Gastroesophageal sphincter (tissue), 4 donors: ENCODE data around the gene RNPS1. TPM values are rescaled to one million over a fixed set of nuclear protein-coding genes. Genes with fewer than 3 reads are reported as not detected.

ENCODE experiments used
- ATAC-seq: fragments of 150-250 bp; one replicate; pipeline ENCODE4 v1.9.1; 2016; ENCODE audit warnings: mild to moderate bottlenecking, moderate library complexity
- H3K27ac ChIP-seq, 4 donors: fragments of 200-600 bp; sonication (generic) in 3 of 4; 1 replicate in 3 of 4; 2 replicates in 1 of 4; pipeline ENCODE4 v1.5.1; 2016 to 2019
- H3K27me3 ChIP-seq: fragments of 200-600 bp; sonication (generic); one replicate; pipeline ENCODE4 v1.5.1; 2019
- H3K36me3 ChIP-seq, 2 donors: fragments of 200-600 bp; sonication (generic); one replicate each; pipeline ENCODE4 v1.5.1; 2019; ENCODE audit warnings: control low read depth in 1 of 2
- H3K4me1 ChIP-seq, 3 donors: fragments of 200-600 bp; sonication (generic); 1 replicate in 2 of 3; 2 replicates in 1 of 3; pipeline ENCODE4 v1.5.1; 2016 to 2019; ENCODE audit warnings: control low read depth in 2 of 3
- H3K4me3 ChIP-seq, 2 donors: fragments of 200-600 bp; sonication (generic); one replicate each; pipeline ENCODE4 v1.5.1; 2019; ENCODE audit warnings: mild to moderate bottlenecking in 1 of 2, moderate library complexity in 1 of 2
- H3K9me3 ChIP-seq, 3 donors: fragments of 200-600 bp; sonication (generic); one replicate each; pipeline ENCODE4 v1.5.1; 2017 to 2019; ENCODE audit warnings: control low read depth in 2 of 3
- CTCF ChIP-seq, 4 experiments: fragments of 200-600 bp in 2 of 4; fragments of 450-650 bp in 2 of 4; sonication (generic) in 1 of 4; IDR thresholded peaks; one replicate each; pipeline ENCODE4 v1.5.1; 2017 to 2019; ENCODE audit warnings: antibody characterized with exemption in 4 of 4, mild to moderate bottlenecking in 2 of 4, moderate library complexity in 2 of 4
- EP300 ChIP-seq: sonication (generic); formaldehyde crosslinking; IDR thresholded peaks from one replicate; pipeline ENCODE4 v1.6.1; 2017; ENCODE audit warnings: antibody characterized with exemption, mild to moderate bottlenecking
- POLR2A ChIP-seq, 2 donors: fragments of 450-650 bp; IDR thresholded peaks; one replicate each; pipeline ENCODE4 v1.6.1; 2017; ENCODE audit warnings: antibody characterized with exemption in 2 of 2, mild to moderate bottlenecking in 2 of 2, moderate library complexity in 1 of 2
- POLR2AphosphoS5 ChIP-seq: sonication (generic); formaldehyde crosslinking; IDR thresholded peaks from one replicate; pipeline ENCODE4 v1.6.1; 2017; ENCODE audit warnings: antibody characterized with exemption
- WGBS, 2 donors: methylation state at CpG; one replicate each; pipeline ENCODE4 v1.1.5; 2018; ENCODE audit warnings: low coverage in 1 of 2; 5-methylcytosine and 5-hydroxymethylcytosine counted together
- total RNA-seq, 4 donors: library from RNA; depleted of rRNA; stranded (reverse); fragments of >200 nt; gene quantifications; one replicate each; pipeline ENCODE4 v1.1.0, GENCODE V29; 2016

RNPS1 gene
- total RNA-seq, 4 donors from 2014 or later, result 117 to 171 (median 128) TPM

GRCh38 chr16:2233872-2234812 is 33.8 kb downstream of the RNPS1 start:
- peaks cover 0 to 70% of the 10 kb centered on the region in 2 donors for H3K36me3 ChIP-seq
- peaks cover 6 to 28% (median 17%) of the 10 kb centered on the region in 3 donors for H3K4me1 ChIP-seq
- H3K9me3 ChIP-seq, result no peaks in the 10 kb centered on the region
- H3K4me3 ChIP-seq, result no peak overlapping the region
- no peak overlapping the region for H3K27ac ChIP-seq
- WGBS, 2 donors, result 97% methylated on average over 14 of the region's 51 CpGs; no CpG with 5 or more reads in 1 of the 2 donors
- ATAC-seq, result no peak
- H3K27me3 ChIP-seq, result peaks cover 65% of the 10 kb centered on the region
- no peak for TF ChIP-seq CTCF (IDR thresholded peaks at IDR 0.05)
- no peak for TF ChIP-seq POLR2AphosphoS5
- no peak for TF ChIP-seq POLR2A (IDR thresholded peaks at IDR 0.05)
- no peak for TF ChIP-seq EP300

- Histone ChIP-seq H3K27ac (no peak overlapping the region), H3K9me3 (no peaks in the 10 kb centered on the region), H3K27me3 (peaks cover 63% of the 10 kb centered on the region), H3K4me1 (peaks cover 6 to 25% (median 17%) of the 10 kb centered on the region in 3 donors), H3K4me3 (no peak overlapping the region), H3K36me3 (peaks cover 0 to 79% of the 10 kb centered on the region in 2 donors)
- no CpG with 5 or more reads among the region's 28 CpGs for WGBS, 2 donors
- no peak for ATAC-seq
- TF ChIP-seq POLR2AphosphoS5 (no peak), EP300 (no peak), CTCF (IDR thresholded peaks at IDR 0.05) (no peak), POLR2A (IDR thresholded peaks at IDR 0.05) (no peak)
Measured at GRCh38 chr16:2233046-2233775, 34.7 kb downstream of the RNPS1 start.

- Histone ChIP-seq H3K27me3 (peaks cover 55% of the 10 kb centered on the region), H3K27ac (no peak overlapping the region), H3K4me3 (no peak overlapping the region), H3K4me1 (peaks cover 6 to 17% (median 14%) of the 10 kb centered on the region in 3 donors), H3K9me3 (no peaks in the 10 kb centered on the region), H3K36me3 (peaks cover 0 to 87% of the 10 kb centered on the region in 2 donors)
- ATAC-seq, result no peak
- WGBS, 2 donors, result 70% methylated on average over 2 of the region's 41 CpGs; no CpG with 5 or more reads in 1 of the 2 donors
- no peak for TF ChIP-seq POLR2A (IDR thresholded peaks at IDR 0.05)
- no peak for TF ChIP-seq EP300
- no peak for TF ChIP-seq POLR2AphosphoS5
- no peak for TF ChIP-seq CTCF (IDR thresholded peaks at IDR 0.05)
Measured at GRCh38 chr16:2232094-2232990, 35.6 kb downstream of the RNPS1 start.

- TF ChIP-seq EP300 (no peak), CTCF (IDR thresholded peaks at IDR 0.05) (no peak), POLR2A (IDR thresholded peaks at IDR 0.05) (no peak), POLR2AphosphoS5 (no peak)
- Histone ChIP-seq H3K36me3 (peaks cover 0 to 95% of the 10 kb centered on the region in 2 donors), H3K9me3 (no peaks in the 10 kb centered on the region), H3K4me3 (no peak overlapping the region), H3K27ac (no peak overlapping the region), H3K4me1 (peaks cover 0 to 17% (median 6%) of the 10 kb centered on the region in 3 donors), H3K27me3 (peaks cover 44% of the 10 kb centered on the region)
- WGBS, 2 donors, result 49 to 80% methylated on average over 3 to 7 of the region's 29 CpGs
- no peak for ATAC-seq
Measured at GRCh38 chr16:2231016-2231931, 36.7 kb downstream of the RNPS1 start.
